ENCODE data around the gene ADCYAP1R1. TPM values are rescaled to one million over a fixed set of nuclear protein-coding genes. Genes with fewer than 3 reads are reported as not detected.

The ADCYAP1R1 gene
- total RNA-seq, 6 experiments from 2014 or later: 0.05 to 0.37 (median 0.29) TPM

DNA sequence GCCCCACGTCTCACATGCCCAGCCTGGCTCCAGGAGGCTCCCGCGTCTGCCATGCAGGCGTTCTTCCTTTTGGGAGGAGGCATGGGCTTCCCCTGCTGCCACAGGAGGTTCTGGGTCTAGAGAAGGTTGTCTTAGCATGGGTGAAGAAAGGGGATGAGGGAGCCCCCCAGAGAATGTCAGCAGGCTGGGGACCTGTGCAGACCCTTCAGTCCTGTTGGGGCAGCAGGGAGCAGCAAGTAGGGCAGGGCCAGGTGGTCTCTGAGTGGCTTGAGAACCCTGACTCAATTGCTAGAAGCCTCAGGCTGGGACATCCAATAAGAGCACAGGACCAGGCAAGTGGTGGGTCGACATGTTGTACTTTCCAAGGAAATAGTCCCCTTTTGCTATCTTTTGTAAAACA is 34.4 kb upstream of the ADCYAP1R1 start:
- Histone ChIP-seq H3K27ac (no peak overlapping the region), H3K36me3 (no peaks in the 10 kb centered on the region), H3K9me3 (no peaks in the 10 kb centered on the region), H3K27me3 (no peaks in the 10 kb centered on the region), H3K4me1 (no peaks in the 10 kb centered on the region), H3K4me3 (no peak overlapping the region)
- no peak for TF ChIP-seq POLR2A (IDR thresholded peaks at IDR 0.05)
- TF ChIP-seq, protein P1, sequence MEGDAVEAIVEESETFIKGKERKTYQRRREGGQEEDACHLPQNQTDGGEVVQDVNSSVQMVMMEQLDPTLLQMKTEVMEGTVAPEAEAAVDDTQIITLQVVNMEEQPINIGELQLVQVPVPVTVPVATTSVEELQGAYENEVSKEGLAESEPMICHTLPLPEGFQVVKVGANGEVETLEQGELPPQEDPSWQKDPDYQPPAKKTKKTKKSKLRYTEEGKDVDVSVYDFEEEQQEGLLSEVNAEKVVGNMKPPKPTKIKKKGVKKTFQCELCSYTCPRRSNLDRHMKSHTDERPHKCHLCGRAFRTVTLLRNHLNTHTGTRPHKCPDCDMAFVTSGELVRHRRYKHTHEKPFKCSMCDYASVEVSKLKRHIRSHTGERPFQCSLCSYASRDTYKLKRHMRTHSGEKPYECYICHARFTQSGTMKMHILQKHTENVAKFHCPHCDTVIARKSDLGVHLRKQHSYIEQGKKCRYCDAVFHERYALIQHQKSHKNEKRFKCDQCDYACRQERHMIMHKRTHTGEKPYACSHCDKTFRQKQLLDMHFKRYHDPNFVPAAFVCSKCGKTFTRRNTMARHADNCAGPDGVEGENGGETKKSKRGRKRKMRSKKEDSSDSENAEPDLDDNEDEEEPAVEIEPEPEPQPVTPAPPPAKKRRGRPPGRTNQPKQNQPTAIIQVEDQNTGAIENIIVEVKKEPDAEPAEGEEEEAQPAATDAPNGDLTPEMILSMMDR (IDR thresholded peaks at IDR 0.05): no peak
- DNase-seq (no peak), ATAC-seq (no peak)
- intact Hi-C loops (cut with DNase I): loop anchor here in 1 of 2 donors (10.0 kb wide), 1 partner anchor 647 kb away; no protein-coding TSS in a partner anchor
- 50% methylated on average over 1 of the region's 5 CpGs for WGBS (ENCODE audit: insufficient coverage, low coverage, low lambda C conversion rate, missing lambda C conversion rate)

DNA sequence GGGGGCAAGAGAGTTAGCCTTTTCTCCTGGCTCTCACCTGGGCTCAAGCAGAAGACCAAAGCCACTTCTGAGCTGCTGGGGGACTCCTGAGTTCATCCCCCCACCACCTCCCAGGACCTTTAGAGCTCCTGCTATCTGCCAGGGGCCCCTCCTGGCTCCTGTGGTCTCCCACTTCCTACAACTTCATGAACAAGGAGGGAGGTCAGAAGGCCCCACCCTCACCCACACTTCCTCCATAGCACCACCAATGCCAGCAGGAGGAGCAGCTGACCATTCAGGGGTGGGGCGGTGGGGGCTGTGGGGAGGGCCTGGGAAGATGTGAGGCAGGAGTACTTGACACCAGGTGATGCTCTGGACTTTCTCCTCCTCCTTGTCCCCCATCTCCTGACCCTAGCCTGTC is 32.6 kb upstream of the ADCYAP1R1 start:
- Histone ChIP-seq H3K36me3 (no peaks in the 10 kb centered on the region), H3K9me3 (no peaks in the 10 kb centered on the region), H3K27ac (no peak overlapping the region), H3K27me3 (no peaks in the 10 kb centered on the region), H3K4me3 (no peak overlapping the region), H3K4me1 (no peaks in the 10 kb centered on the region)
- intact Hi-C loops (cut with DNase I): loop anchor here in 1 of 2 donors (10.0 kb wide), 1 partner anchor 645 kb away; no protein-coding TSS in a partner anchor
- TF ChIP-seq POLR2A (IDR thresholded peaks at IDR 0.05): no peak
- TF ChIP-seq, protein P1 (IDR thresholded peaks at IDR 0.05): no peak
- no CpG with 5 or more reads among the region's 1 CpG for WGBS (ENCODE audit: insufficient coverage, low coverage, low lambda C conversion rate, missing lambda C conversion rate)
- ATAC-seq (no peak), DNase-seq (no peak)

DNA sequence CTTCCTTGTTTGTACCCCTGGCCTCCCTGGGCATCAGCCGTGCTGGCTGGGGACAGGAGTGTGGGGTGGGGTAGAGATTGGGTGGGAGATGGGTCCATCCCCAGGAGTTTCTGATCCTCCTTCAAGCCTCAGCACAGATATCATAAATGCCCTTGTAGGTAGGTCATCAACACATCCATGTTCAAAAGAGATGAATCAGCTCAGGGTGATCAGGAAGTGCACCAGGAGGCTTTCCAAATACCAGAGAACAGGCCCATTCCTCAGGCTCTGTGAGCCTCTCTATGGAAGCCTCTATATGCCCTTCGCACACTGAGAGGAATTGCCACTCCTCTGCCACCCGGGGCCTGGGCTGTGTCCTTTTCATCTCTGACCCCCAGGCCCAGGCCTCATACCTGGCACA is 31.9 kb upstream of the ADCYAP1R1 start:
- TF ChIP-seq POLR2A (IDR thresholded peaks at IDR 0.05): no peak
- TF ChIP-seq, protein P1 (IDR thresholded peaks at IDR 0.05): no peak
- 75% methylated on average over 3 of the region's 3 CpGs for WGBS (ENCODE audit: insufficient coverage, low coverage, low lambda C conversion rate, missing lambda C conversion rate)
- DNase-seq (no peak), ATAC-seq (no peak)
- Histone ChIP-seq H3K9me3 (no peaks in the 10 kb centered on the region), H3K27ac (no peak overlapping the region), H3K27me3 (no peaks in the 10 kb centered on the region), H3K4me1 (no peaks in the 10 kb centered on the region), H3K4me3 (no peak overlapping the region), H3K36me3 (no peaks in the 10 kb centered on the region)
- intact Hi-C loops (cut with DNase I): no loop called here

DNA sequence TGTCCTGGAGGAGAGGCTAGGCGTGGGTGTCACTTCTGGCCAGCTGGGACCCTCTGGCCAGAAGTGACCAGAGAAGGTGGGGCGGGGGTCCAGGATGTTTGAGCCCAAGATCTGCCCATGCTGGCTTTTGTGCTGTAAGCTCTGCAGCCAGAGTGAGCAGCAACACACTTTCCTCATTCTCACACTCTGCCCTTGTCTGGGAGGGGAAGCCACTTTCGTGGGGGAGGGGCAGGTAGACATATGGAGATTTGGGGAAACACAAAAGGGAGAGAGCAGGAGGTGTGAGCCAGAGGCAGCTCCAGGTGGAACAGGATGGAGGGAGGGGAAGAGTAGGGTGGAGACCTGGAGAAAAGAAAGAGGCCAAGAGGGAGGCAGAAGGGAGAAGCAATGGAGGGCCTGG is 31.5 kb upstream of the ADCYAP1R1 start:
- no peaks in the 10 kb centered on the region for H3K4me1 ChIP-seq
- no peak for DNase-seq
- WGBS (ENCODE audit: insufficient coverage, low coverage, low lambda C conversion rate, missing lambda C conversion rate): 38% methylated on average over 3 of the region's 3 CpGs

More for the DNA sequence above, 31.5 kb upstream of the ADCYAP1R1 start:
- TF ChIP-seq POLR2A (IDR thresholded peaks at IDR 0.05): no peak
- TF ChIP-seq, protein P1 (IDR thresholded peaks at IDR 0.05): no peak
- no peak overlapping the region for H3K4me3 ChIP-seq
- H3K27me3 ChIP-seq: no peaks in the 10 kb centered on the region
- H3K27ac ChIP-seq: no peak overlapping the region
- no peak for ATAC-seq
- H3K9me3 ChIP-seq: no peaks in the 10 kb centered on the region
- no peaks in the 10 kb centered on the region for H3K36me3 ChIP-seq
- intact Hi-C loops (cut with DNase I): no loop called here

Data from right lobe of liver (tissue), 6 donors.